K562 (cell line): ENCODE measurements around the gene POLR3GL. TPM values are rescaled to one million over a fixed set of nuclear protein-coding genes. Genes with fewer than 3 reads are reported as not detected.

Experiments
- ASH1L ChIP-seq: fragments of 450-650 bp; IDR thresholded peaks from 2 replicates; pipeline ENCODE4 v1.6.1; 2018; ENCODE audit warnings: borderline replicate concordance, mild to moderate bottlenecking, low read depth; ENCODE audit not compliant: partially characterized antibody
- CC2D1A ChIP-seq: fragments of 450-650 bp; IDR thresholded peaks from 2 replicates; pipeline ENCODE4 v1.6.1; 2017; ENCODE audit warnings: mild to moderate bottlenecking
- COPS2 ChIP-seq: fragments of 450-650 bp; conservative IDR thresholded peaks from 2 replicates; pipeline ENCODE4 v1.6.1; 2016; ENCODE audit warnings: mild to moderate bottlenecking, moderate library complexity
- DMBX1 ChIP-seq: fragments of 250-450 bp; sonication (Bioruptor Pico); IDR thresholded peaks from 2 replicates; pipeline ENCODE4 v1.8.0; 2022; ENCODE audit warnings: inconsistent platforms, mild to moderate bottlenecking, moderate library complexity, borderline replicate concordance
- GTF2E2 ChIP-seq: fragments of 200-800 bp; sonication (Bioruptor generic); IDR thresholded peaks from 2 replicates; pipeline ENCODE4 v1.6.1; 2016; ENCODE audit warnings: missing genetic modification characterization, missing compliant biosample characterization
- HIVEP1 ChIP-seq: fragments of 250-450 bp; sonication (Bioruptor Pico); IDR thresholded peaks from 2 replicates; pipeline ENCODE4 v1.4.0; 2020; ENCODE audit warnings: mild to moderate bottlenecking
- MTA3 ChIP-seq: fragments of 450-650 bp; formaldehyde crosslinking; IDR thresholded peaks from 2 replicates; pipeline ENCODE4 v1.6.1; 2017; ENCODE audit warnings: mild to moderate bottlenecking, borderline replicate concordance
- RB1 ChIP-seq: fragments of 450-650 bp; IDR thresholded peaks from 2 replicates; pipeline ENCODE4 v1.6.1; 2017; ENCODE audit warnings: low read depth, mild to moderate bottlenecking
- WHSC1 ChIP-seq: IDR thresholded peaks from one replicate; pipeline ENCODE4 v1.6.1; 2012; ENCODE audit warnings: low read length, control low read depth, inconsistent platforms
- ZKSCAN1 ChIP-seq: fragments of 150-350 bp; IDR thresholded peaks from 2 replicates; pipeline ENCODE4 v1.6.1; 2016; ENCODE audit warnings: low read depth, low read length
- ZNF263 ChIP-seq: sonication (generic); formaldehyde crosslinking; IDR thresholded peaks from 2 replicates; pipeline ENCODE4 v1.8.0; 2022; ENCODE audit warnings: mild to moderate bottlenecking, missing genetic modification reagents, borderline replicate concordance
- ZNF324 ChIP-seq: fragments of 250-450 bp; sonication (Bioruptor Pico); IDR thresholded peaks from 2 replicates; pipeline ENCODE4 v1.4.0; 2020; ENCODE audit warnings: mild to moderate bottlenecking
- ZNF79 ChIP-seq: fragments of 250-450 bp; sonication (Bioruptor Pico); IDR thresholded peaks from 2 replicates; pipeline ENCODE4 v1.4.0; 2020; ENCODE audit warnings: low read depth, mild to moderate bottlenecking, moderate library complexity
- polyA plus RNA-seq, 8 experiments: library from polyadenylated mRNA; depleted of rRNA in 4 of 8; stranded (reverse) in 5 of 8; unstranded in 3 of 8; fragments of >200 nt; fragmentation: Nextera tagmentation in 2 of 8; fragmentation: Illumina TruSeq in 1 of 8; extraction: Ambion mirVana in 2 of 8; extraction: Trizol in 1 of 8; gene quantifications; 2 replicates each; pipeline versions ENCODE4 v1.2.1 to v1.2.3, GENCODE V29; 2011 to 2014; ENCODE audit warnings: inconsistent platforms in 1 of 8, missing spikeins in 1 of 8
- total RNA-seq, 7 experiments: library from RNA; depleted of rRNA in 6 of 7; stranded (reverse); fragments of >200 nt in 6 of 7; fragmentation: Illumina TruSeq in 2 of 7; extraction: Trizol in 2 of 7; gene quantifications; 2 replicates each; pipeline versions ENCODE4 v1.2.1 to v1.2.3, GENCODE V29; 2011 to 2021; ENCODE audit warnings: low replicate concordance in 1 of 7
- TF ChIP-seq, protein P1 (sequence below), 2 experiments: fragments of 450-650 bp in 1 of 2; IDR thresholded peaks; 2 replicates each; pipeline ENCODE4 v1.6.1; 2011 to 2017; ENCODE audit warnings: low read depth in 2 of 2, antibody characterized with exemption in 1 of 2, borderline replicate concordance in 1 of 2, low read length in 1 of 2, mild to moderate bottlenecking in 1 of 2, mixed read lengths in 1 of 2; ENCODE audit not compliant: control insufficient read depth in 1 of 2
- TF ChIP-seq, protein P2 (sequence below): fragments of 250-450 bp; sonication (Bioruptor Pico); IDR thresholded peaks from 2 replicates; pipeline ENCODE4 v1.8.0; 2021; ENCODE audit warnings: moderate library complexity, mild to moderate bottlenecking, inconsistent platforms
- TF ChIP-seq, protein P3 (sequence below): fragments of 250-450 bp; sonication (Bioruptor Pico); IDR thresholded peaks from 2 replicates; pipeline ENCODE4 v1.8.0; 2021; ENCODE audit warnings: borderline replicate concordance, mild to moderate bottlenecking, moderate library complexity; ENCODE audit not compliant: poor library complexity, severe bottlenecking
- TF ChIP-seq, protein P4 (sequence below): sonication (generic); formaldehyde crosslinking; IDR thresholded peaks from 2 replicates; pipeline ENCODE4 v1.8.0; 2022; ENCODE audit warnings: mild to moderate bottlenecking, missing genetic modification reagents
- TF ChIP-seq, protein P5 (sequence below): fragments of 450-650 bp; IDR thresholded peaks from one replicate; pipeline ENCODE4 v1.6.1; 2018; ENCODE audit warnings: mild to moderate bottlenecking, moderate library complexity; ENCODE audit not compliant: partially characterized antibody

Gene POLR3GL
- total and polyA plus RNA-seq, 9 of the 15 experiments (the other 6 are each of a cell fraction or from before 2014, with no cell fraction given), result 14.6 to 48.4 (median 38.2) TPM

DNA sequence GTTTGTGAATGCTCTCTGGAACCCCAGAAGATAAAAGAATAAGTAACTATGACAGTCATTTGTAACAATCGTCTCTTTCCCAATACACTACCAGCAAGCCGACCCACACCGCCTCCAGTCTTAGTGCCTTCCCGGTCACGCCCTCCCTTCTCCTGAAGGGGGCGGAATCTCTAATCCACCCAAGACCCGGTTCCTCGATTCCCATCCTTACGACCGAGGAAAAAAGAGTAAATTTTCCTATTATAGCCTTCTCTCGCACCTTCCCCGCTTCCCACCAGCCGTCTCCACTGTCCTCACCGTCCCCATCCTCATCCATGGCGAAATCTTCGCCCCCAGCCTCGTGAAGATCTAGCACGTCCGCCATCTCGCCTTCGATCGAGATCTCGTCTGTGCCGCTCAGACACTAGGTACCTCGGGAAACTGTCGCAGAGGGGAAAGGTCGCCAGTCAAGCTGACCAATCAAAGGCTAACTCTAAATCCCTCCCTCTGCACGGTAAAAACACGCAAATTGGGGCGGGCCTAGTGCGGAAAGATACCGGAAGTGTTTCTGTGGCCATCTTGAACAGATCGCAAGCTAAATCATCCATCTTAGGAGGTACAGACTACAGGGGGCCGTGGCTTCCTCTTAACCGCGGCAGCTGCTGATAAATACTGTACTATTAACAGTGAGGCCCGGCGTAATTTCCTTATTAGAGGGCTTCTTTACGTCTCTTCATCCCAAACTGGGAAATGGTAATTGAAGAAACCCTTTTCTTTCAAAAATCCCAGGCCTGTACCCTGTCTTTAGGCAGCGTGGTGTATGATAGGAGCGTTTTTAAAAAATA lies 37.2 kb upstream of the POLR3GL start, which contains the start of gene RBM8A (continued):
- TF ChIP-seq, protein P1, sequence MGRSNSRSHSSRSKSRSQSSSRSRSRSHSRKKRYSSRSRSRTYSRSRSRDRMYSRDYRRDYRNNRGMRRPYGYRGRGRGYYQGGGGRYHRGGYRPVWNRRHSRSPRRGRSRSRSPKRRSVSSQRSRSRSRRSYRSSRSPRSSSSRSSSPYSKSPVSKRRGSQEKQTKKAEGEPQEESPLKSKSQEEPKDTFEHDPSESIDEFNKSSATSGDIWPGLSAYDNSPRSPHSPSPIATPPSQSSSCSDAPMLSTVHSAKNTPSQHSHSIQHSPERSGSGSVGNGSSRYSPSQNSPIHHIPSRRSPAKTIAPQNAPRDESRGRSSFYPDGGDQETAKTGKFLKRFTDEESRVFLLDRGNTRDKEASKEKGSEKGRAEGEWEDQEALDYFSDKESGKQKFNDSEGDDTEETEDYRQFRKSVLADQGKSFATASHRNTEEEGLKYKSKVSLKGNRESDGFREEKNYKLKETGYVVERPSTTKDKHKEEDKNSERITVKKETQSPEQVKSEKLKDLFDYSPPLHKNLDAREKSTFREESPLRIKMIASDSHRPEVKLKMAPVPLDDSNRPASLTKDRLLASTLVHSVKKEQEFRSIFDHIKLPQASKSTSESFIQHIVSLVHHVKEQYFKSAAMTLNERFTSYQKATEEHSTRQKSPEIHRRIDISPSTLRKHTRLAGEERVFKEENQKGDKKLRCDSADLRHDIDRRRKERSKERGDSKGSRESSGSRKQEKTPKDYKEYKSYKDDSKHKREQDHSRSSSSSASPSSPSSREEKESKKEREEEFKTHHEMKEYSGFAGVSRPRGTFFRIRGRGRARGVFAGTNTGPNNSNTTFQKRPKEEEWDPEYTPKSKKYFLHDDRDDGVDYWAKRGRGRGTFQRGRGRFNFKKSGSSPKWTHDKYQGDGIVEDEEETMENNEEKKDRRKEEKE (IDR thresholded peaks at IDR 0.05; ENCODE audit: borderline replicate concordance in 1 of 2, control insufficient read depth in 1 of 2, low read depth in 2 of 2, low read length in 1 of 2), result no peak
- TF ChIP-seq, protein P2, sequence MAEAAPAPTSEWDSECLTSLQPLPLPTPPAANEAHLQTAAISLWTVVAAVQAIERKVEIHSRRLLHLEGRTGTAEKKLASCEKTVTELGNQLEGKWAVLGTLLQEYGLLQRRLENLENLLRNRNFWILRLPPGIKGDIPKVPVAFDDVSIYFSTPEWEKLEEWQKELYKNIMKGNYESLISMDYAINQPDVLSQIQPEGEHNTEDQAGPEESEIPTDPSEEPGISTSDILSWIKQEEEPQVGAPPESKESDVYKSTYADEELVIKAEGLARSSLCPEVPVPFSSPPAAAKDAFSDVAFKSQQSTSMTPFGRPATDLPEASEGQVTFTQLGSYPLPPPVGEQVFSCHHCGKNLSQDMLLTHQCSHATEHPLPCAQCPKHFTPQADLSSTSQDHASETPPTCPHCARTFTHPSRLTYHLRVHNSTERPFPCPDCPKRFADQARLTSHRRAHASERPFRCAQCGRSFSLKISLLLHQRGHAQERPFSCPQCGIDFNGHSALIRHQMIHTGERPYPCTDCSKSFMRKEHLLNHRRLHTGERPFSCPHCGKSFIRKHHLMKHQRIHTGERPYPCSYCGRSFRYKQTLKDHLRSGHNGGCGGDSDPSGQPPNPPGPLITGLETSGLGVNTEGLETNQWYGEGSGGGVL, result no peak
- TF ChIP-seq MTA3, result peak; percentile 74; the same call in 1 of the 2 replicates
- peak; percentile 17; the same call in 1 of the 2 replicates for TF ChIP-seq DMBX1 (CRISPR knock-in tag)
- peak; percentile 59 for TF ChIP-seq ASH1L
- TF ChIP-seq, protein P3, sequence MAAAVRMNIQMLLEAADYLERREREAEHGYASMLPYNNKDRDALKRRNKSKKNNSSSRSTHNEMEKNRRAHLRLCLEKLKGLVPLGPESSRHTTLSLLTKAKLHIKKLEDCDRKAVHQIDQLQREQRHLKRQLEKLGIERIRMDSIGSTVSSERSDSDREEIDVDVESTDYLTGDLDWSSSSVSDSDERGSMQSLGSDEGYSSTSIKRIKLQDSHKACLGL (CRISPR knock-in tag), result no peak
- no peak for TF ChIP-seq ZNF324 (CRISPR knock-in tag)
- TF ChIP-seq, protein P4, sequence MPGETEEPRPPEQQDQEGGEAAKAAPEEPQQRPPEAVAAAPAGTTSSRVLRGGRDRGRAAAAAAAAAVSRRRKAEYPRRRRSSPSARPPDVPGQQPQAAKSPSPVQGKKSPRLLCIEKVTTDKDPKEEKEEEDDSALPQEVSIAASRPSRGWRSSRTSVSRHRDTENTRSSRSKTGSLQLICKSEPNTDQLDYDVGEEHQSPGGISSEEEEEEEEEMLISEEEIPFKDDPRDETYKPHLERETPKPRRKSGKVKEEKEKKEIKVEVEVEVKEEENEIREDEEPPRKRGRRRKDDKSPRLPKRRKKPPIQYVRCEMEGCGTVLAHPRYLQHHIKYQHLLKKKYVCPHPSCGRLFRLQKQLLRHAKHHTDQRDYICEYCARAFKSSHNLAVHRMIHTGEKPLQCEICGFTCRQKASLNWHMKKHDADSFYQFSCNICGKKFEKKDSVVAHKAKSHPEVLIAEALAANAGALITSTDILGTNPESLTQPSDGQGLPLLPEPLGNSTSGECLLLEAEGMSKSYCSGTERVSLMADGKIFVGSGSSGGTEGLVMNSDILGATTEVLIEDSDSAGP (CRISPR knock-in tag), result no peak
- TF ChIP-seq WHSC1, result no peak
- no peak for TF ChIP-seq ZNF79 (CRISPR knock-in tag)
- TF ChIP-seq, protein P5, sequence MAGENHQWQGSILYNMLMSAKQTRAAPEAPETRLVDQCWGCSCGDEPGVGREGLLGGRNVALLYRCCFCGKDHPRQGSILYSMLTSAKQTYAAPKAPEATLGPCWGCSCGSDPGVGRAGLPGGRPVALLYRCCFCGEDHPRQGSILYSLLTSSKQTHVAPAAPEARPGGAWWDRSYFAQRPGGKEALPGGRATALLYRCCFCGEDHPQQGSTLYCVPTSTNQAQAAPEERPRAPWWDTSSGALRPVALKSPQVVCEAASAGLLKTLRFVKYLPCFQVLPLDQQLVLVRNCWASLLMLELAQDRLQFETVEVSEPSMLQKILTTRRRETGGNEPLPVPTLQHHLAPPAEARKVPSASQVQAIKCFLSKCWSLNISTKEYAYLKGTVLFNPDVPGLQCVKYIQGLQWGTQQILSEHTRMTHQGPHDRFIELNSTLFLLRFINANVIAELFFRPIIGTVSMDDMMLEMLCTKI, result no peak
- TF ChIP-seq RB1, result peak; percentile 57; the same call in 1 of the 2 replicates
- no peak for TF ChIP-seq COPS2
- TF ChIP-seq HIVEP1 (CRISPR knock-in tag), result no peak
- peak; percentile 5; the same call in 1 of the 2 replicates for TF ChIP-seq GTF2E2 (tag)
- TF ChIP-seq ZKSCAN1, result no peak
- no peak for TF ChIP-seq ZNF263 (CRISPR knock-in tag)
- TF ChIP-seq CC2D1A, result peak; percentile 72; the same call in 1 of the 2 replicates
